ENCODE data around the gene PRKAG1.
"Not testable (repeated sequence)": the region's sequence is repeated elsewhere in the genome, so short reads cannot be mapped to it uniquely, and the experiment has no call there.

Gene PRKAG1

DNA sequence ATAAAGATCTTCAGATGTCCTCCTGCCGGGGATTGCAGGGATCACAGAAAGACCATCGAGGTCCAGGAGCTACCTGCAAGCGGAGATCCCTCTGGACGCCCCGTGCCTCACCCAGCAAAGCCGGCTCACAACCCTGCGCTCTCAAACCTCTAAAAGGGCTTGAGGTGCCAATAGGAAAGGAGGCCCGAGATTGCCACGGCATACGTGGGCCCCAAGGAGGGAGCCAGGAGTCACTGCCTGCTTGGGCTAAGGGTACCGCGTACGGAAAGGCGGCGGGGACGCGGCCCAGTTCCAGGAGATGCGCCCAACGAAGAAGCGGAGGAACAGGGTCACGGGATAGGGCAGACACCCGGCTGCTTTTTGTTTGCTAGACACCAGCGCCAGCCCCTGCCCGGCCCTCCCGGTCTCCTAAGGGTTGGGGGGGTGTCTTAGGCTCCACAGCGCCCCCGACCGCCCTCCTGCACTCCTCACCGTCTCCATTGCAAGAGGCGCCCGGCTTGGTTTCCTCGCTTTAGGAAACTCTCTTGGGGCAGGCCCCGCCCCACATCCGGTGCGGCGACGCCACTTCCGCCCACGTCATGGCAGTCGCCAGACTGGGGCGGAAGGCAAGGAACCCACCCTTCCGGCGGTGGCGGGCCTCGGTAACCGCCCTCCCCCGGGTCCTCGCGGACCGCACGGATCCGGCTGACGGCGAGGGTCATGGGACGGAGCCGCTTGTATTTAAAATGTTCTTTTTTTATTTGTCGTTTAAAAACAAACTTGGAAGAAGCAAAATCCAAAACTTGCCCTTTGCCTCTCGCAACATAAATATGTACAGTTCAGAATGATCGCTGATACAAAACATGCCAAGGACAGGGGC lies at the start of gene PRKAG1:
TSS of gene PRKAG1 (minus strand) at position 516 of the 859 bp plus-strand sequence. CDS start at position 480, 36 bp downstream.
- DNase-seq: peak; percentile 78

DNA sequence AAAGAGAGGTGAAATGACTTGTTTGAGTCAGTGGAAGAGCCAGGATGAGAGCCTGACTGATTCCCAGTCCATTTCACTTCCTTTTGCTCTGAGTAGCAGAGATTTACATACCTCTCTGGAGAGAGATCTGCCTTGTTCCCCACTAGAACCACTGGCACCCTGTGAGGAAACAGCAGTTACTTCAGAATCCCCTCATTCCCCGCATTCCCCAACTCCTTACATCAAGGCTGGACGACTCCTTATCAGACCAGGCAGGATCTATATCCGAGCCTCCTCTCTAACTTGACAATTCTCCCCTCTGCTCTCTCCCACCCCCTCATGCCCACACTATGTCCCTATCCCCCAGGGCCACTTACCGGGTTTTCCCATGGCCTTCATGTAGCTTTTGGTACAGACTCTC lies 47.5 kb upstream of the PRKAG1 start:
- no peak for DNase-seq

DNA sequence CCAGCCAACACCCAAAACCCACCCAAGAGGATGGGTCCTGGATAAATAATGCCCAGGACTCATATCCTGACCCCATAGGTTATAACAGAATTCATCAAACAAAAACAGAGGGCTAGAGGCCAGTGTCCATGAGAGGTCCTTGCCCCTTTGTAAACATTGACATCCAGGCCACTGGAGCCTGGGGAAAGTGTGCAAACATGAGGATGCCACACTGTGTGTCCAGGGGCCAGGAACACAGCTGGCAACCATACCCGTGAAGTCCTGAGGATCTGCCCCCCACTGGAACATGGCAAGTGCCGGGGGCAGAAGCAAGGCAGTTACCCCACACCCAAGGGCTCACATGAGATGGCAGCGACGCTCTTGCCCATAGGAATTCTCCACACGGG lies 46.2 kb upstream of the PRKAG1 start:
- DNase-seq: no peak

DNA sequence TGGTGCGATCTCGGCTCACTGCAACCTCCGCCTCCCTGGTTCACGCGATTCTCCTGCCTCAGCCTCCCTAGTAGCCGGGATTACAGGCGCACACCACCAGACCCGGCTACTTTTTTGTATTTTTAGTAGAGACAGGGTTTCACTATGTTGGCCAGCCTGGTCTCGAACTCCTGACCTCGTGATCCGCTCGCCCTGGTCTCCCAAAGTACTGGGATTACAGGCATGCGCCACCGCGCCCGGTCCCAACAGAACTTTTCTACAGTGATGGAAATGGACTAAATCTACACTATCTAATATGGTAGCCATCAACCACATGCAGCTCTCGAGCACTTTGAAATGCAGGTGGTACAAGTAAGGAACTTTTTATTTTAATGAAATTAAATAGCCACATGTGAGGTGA lies 43.3 kb upstream of the PRKAG1 start:
- not testable (repeated sequence) for DNase-seq

DNA sequence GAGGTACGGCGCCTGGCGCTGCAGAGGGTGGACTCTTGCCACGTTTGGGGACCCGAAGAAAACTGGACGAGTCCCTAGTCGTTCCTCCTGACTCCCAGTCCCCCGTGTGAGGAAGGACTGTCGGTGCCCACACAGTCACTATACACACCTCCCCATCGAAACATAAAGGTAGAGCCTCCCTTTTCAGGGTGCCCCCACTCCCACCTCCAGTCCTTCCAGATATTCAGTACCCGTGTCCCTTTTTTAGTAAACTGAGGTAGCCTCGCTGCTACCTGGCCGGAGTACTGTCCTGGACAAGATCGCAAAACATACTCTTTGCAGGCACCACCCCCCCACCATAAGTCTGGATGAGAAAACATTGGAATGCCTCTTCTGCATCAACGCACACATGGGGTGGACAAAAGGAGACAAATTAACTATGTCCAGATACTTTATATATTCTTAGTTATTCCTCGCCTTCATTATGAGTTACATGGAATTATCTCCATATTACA lies 42.6 kb upstream of the PRKAG1 start:
- no peak for DNase-seq

DNA sequence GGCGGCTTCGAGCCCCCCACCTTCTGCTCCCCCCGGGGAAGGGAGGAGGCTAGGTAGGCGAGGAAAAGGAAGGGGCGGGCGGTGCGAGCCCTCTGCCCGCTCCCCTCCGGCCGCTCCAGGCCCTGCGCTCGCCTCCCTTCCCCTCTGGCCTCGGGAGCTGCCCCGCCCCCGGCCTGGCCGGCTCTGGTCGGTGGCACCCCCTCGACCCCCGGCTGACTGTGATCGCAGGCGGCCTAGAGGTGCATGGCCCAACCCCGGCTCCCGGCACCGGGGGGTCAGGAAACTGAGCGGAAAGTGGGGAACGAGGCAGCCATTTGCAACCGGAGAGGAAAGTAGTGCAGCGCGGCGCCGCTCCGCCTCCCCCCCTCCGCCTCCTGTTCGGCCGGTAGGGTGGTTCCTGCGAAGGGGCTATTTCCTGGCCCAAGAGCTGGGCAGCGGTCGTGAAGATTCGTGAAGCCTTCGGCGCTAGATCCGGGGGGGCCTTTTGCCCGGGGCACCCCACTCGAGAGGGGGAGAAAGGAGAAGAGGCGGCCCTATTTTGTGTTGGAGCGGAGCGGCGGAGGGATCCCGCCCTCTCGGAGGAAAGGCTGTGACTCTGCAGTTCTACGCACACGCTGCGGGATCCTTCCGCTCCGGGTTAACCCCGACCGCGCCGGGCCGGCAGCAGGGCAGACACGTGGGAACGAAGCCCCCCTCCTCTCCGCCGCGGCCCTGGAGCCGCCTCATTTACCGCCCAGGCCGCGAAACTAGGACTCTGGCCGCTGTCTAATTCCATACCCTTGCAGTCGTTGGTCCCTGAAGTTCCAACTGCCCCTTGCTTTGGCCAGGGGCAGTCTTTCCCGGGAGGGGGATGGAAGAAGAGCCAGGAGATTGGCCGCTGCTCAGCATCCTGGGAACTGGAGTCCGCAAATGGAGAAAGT lies 41.9 kb upstream of the PRKAG1 start, which contains the start of gene KMT2D:
TSS of gene KMT2D (minus strand) at position 558 of the 920 bp plus-strand sequence. CDS start 5,470 bp downstream, outside the sequence.
- peak; percentile 67 for DNase-seq

DNA sequence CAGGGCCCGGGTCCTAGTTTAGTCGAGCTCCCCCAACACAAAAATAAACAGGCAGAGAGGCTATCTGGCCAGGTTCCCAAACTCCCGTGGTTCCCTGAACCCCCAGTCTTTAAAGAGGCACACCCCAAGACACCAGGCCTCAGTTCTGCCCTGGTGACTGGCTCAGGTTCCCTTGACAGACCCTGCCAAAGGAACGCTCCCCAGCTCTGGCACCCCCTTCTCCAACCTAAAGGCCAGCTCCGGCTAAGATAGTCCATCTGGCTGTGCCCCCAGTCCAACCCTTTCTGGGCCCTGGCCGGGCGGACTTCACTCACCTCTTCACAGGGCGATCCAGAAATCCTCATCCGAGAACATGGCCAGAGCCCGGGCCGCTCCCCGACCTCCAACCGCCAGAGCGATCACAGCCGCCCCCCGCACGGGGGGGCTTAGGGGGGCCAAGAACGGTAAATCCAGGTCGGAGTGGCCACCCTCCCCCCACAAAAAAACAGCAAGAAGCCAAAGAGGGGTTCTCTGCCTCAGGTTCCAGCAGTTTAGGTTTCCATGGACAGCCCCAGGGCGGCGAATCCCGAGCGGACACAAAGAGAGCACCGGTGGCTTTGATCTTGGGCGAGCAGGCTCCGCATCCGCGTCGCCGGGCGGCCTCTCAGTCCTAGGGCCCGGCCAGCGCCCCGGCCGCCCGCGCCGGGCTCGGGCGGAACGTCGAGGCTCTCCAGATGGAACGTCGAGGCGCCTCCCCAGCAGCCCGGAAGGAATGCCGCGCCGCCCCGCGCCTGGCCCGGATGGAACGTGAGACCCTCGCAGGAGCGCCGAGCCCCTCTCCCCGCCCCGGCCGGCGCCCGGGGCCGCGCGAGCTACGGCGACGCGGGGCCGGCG lies 41.0 kb upstream of the PRKAG1 start:
- no peak for DNase-seq

DNA sequence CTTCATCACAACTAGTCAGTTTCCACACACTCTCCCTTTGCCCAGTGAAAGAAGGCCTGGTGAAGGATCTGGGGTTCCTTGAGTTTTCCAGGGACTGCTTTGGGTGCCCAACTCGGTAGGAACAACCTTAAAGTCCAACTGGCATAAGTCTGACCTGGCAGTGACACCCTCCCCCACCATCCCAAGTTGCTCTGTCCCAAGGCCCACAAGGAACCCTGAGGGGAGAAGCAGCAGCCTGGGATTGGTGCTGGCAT lies 40.4 kb upstream of the PRKAG1 start:
- no peak for DNase-seq

DNA sequence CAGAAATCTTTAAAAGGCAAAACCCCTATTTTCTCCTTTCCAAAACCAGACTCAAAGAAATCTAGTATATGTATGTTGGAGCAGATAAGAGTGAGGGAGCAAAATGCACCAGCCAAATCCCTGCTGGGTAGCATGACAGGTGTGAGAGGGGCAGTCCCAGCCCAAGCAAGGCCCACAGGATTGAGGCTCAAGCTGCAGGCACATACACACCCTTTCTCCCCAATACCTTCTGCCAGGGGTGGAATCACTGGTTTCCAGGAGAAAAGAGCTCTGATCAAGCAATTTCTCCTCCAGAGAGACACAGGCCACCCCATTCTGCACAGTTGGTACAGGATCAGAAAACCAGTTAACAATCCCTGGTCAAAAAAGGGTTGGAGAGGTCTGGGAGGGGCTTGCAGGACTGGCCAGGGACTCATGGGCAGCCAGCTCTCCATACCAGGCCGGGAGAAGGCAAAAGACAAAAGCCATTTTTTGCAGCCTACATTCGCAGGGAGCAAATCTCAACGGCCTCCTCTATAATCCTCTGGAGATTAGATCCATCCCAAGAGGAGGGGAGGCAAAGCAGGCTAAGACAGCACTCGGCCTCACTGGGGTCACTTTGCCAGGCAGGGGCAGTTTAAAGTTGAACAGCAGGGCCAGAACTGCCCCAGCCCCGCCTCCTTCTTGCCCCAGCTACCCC lies 39.9 kb upstream of the PRKAG1 start:
- DNase-seq: no peak

DNA sequence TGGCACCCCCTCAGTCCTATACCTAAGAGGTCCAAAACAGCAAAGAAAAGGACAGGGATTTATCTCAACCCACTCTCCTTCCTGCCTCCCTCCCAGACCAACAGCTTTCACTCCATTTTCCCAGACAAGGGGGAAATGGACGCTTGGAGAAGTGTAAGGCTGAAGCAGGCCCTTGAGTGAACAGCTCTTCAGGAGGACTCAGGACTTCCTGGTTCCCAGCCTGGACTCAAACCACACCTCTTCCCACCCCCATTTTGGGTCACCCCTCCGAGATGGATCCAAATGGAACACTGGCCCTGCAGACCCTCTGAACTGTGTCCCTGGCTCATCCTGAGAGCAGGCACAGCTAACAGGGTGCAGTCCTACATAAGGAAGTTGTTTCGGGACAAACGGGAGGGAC lies 39.3 kb upstream of the PRKAG1 start:
- no peak for DNase-seq

DNA sequence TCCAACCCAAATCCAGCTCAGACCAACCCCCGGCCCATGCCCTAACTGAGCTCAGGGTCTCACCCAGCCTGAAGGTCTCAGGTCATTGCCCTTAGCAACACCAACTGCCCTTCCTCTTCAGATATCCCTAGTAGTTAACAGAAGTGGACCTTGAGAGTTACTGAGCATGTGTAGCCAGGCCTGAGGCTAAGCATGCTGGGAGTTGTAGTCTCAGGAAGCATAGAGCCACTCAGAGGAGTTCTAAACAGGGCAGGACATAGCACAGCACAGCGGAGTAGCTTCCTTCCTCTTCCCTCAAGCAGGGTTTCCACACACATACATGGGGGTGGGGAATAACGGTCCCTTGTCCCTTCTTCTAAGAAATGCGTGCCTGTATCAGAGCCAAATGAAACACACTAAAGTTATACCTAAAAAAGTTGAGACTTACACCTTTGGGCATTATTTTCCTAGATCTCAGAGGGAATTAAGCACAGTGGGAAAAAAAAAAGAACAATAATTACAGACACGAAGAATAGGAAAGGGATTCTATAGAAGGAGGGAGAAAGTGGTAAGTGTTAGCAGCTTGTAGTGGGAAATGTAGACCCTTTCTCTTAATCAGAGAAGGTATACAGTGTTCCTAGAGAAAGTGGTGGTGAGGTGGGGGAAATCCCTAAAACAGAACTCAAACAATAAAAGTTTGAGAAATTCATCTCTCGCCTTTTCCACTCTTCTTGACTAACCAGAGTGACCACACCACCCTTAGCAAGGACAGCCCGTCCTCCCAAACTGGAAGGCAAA lies 37.6 kb upstream of the PRKAG1 start:
- no peak for DNase-seq

DNA sequence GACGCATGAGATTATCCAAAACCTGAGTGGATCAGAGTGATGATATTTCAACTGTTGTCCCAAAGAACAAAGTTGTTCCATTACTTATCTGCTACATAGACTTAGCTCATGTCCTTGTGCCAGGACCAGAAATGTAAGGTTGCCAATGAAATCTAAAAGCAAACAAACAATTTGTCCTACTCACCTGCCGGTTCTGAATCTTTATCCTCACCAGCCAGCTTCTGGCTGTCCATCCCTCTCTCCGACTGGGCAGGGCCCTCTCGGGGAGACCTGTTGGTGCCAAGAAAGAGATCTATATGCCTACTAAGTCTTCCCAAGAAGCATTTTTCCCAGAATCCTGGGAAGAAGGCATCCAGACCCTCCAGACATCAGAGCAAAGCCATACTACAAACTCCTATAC lies 36.5 kb upstream of the PRKAG1 start:
- DNase-seq: no peak

DNA sequence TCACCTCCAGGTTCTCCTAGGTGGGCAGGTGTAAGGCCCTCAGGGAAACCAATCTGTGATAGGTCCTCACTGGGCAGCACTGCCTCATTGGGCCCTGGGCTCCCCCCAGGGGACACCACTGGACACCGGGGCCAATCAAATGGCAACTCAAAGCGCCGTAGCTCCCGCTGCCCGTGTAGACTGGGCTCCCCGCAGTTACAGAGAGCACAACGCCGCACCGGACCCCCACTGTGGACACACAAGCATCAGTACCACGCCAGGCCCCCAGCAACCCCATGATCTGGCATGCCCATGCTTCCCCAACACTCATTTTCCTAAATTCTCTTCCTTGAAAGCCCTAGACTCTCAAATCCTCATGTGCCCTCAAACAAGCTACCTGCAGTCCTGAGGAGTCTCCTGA lies 35.9 kb upstream of the PRKAG1 start:
- no peak for DNase-seq

DNA sequence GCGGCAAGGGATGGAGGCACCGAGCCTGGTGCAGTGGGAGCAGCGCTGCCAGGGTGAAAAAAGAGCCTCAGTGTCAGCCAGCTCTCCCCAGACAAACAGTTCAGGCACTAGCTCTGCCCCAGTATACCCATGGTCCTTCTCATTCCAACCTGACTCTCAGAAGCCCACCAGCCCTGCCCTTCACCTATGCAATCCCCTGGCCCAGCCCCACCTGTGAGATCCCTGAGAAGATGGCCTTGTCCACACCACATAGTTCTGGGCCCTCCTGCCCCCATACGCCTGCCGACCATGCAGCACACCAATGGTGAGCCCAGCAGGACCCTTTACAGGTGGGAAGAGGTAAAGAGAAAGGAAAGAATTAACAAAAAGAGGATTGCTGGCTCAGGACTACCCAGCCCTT lies 35.5 kb upstream of the PRKAG1 start:
- no peak for DNase-seq

DNA sequence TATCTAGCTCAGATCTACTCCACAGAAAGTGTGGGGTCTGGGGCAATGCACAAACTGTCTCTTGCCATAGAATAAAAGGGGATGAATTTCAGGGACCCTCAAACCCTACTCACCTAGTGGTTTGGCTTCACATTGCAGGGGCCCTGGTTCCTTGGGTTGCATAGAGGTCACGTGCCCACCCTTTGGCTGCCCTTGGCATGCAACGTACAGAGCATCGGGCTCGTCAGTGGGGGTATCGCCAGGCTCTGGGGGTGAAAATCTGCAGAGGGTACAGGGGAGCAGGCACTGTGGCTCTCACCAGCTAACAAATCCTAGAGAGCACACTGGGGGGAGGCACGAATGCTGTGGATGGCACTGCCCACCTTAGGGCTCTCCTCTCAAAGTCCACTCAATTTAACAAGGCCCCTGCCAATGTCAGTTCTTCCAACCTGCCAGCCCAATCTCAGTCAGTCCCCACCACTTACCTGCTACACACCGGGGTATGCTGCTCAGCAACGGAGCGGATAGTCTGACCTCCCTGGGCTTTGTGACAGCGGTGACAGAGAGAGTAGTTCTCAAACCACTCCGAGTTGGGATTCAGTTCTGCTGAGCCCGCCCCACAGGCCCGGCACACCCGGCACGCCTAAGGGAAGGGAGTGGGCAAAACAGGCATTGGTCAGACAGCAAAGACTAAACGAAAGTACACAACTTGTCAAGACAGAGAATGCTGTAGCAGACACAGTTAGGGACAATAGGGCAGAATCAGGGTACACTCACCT lies 34.1 kb upstream of the PRKAG1 start:
- DNase-seq: no peak

DNA sequence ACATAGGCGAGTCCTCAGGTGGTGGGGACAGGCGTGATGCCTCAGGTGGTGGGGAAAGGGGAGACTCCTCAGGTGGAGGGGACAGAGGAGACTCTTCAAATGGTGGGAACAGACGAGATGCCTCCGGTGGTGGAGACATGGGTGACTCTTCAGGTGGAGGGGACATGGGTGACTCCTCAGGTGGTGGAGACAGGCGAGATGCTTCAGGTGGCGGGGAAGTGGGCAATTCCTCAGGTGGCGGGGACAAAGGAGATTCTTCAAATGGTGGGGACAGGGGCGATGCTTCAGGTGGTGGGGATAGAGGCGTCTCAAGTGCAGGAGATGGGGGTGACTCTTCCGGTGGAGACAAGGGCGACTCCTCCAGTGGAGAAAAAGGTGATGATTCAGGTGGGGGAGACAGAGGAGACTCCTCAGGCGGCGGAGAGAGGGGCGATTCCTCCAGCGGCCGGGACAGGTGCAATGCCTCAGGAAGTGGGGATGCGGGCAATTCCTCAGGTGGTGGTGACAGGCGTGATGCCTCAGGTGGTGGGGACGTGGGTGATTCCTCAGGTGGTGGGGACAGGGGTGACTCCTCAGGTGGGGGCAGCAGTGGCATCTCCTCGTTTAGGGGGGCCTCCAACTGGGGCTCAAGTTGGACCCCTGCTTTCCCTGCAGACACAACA lies 33.3 kb upstream of the PRKAG1 start:
- DNase-seq: no peak

DNA sequence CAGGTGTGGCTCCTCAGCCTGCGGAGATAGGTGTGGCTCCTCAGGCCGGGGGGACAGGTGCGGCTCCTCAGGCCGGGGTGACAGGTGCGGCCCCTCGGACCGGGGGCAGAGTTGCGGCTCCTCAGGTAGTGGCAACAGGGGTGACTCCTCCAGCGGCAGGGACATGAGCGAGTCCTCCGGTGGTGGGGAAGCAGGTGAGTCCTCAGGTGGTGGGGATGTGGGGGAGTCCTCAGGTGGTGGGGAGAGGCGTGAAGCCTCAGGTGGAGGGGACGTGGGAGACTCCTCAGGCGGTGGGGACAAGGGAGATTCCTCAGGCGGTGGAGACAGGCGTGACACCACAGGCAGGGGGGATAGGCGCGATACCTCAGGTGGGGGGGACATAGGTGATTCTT lies 32.8 kb upstream of the PRKAG1 start:
- DNase-seq: no peak

DNA sequence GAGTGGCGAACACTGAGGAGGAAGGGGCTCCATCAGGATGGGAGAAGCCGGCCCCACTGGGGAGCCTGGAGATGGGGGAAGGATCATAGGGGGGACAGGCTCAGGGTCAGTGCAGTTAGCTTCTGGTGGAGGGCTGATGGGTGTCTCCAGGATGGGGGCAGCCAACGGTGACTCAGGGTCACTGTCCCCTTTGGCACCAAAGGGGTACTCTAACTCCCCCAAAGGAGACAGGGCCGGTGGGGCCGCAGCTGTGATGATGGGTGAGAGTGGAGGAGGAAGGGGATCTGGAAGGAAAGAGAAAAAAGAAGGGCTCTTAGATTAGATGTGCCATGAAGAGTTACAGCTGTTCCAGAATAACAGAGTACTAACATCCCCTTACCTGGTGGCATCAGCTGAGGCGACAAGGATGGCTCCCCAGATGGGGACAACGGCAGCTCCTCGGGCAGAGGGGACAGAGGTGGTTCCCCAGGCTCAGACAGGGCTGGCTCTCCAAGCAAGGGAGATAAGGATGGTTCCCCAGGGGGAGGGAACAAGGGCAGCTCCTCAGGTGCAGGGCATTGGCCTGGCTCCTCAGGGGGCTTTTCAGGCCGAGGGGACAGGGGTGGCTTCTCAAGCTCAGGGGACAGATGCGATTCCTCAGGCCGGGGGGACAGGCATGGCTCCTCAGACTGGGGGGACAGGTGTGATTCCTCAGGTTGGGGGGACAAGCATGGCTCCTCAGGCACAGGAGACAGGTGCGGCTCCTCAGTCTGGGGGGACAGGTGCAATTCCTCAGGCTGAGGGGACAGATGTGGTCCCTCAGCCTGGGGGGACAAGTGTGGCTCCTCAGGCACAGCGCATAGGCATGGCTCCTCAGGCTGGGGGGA lies 32.2 kb upstream of the PRKAG1 start:
- DNase-seq: no peak

DNA sequence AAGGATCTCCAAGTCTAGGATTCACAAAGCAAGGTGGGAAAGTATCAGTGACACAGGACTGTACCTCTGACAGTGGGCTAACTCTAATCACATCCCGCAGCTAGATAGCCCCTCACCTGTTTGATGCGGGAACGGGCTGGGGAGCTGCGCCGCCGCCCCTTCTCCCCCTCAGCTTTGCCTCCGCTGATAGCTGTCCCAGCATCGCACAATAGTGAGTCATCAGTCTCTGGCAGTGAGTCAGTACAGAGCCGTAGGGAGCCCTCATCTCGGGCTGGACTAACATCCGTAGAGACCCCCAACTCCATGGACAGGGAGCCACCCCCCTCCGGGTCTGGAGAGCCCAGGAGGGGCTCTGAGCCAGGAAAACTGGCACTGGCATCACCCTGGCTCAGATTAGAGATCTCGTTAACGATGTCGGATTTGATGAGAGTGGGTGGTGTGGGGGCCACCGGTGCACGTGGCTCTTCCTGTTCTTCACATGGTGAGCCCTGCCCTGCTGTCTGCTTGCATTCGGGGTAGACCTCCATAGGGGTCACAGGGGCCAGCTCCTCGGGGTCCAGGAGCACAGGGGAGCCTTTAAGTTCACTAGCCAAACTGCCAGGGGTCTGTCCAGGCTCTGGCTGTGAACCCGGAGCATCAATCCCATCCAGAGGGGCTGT lies 31.1 kb upstream of the PRKAG1 start:
- DNase-seq: no peak
